Liver (tissue), 9 donors: ENCODE results near the gene NYAP2. TPM values are rescaled to one million over a fixed set of nuclear protein-coding genes. Genes with fewer than 3 reads are reported as not detected.

ENCODE experiments used
- DNase-seq: peaks from one replicate; pipeline ENCODE4 v3.0.0-alpha.2; 2017; ENCODE audit warnings: low spot score
- H3K27ac ChIP-seq, 2 donors: one replicate each; pipeline ENCODE4 v1.7.0; 2013; ENCODE audit warnings: inconsistent platforms in 2 of 2, low read length in 2 of 2, control low read depth in 1 of 2, low read depth in 1 of 2, mild to moderate bottlenecking in 1 of 2
- H3K27me3 ChIP-seq, 4 donors: one replicate each; pipeline versions ENCODE4 v1.6.1 to v1.7.0; 2013; ENCODE audit warnings: low read length in 3 of 4, inconsistent platforms in 1 of 4, mild to moderate bottlenecking in 1 of 4, moderate library complexity in 1 of 4; ENCODE audit not compliant: control insufficient read depth in 4 of 4, insufficient read depth in 4 of 4
- H3K36me3 ChIP-seq, 4 donors: one replicate each; pipeline versions ENCODE4 v1.6.1 to v1.7.0; 2013; ENCODE audit warnings: low read length in 3 of 4, mild to moderate bottlenecking in 3 of 4, low read depth in 1 of 4, moderate library complexity in 1 of 4; ENCODE audit not compliant: control insufficient read depth in 4 of 4, insufficient read depth in 3 of 4
- H3K4me1 ChIP-seq, 4 donors: one replicate each; pipeline versions ENCODE4 v1.6.1 to v1.7.0; 2013; ENCODE audit warnings: low read length in 3 of 4, mild to moderate bottlenecking in 3 of 4, moderate library complexity in 1 of 4; ENCODE audit not compliant: control insufficient read depth in 4 of 4, insufficient read depth in 4 of 4
- H3K4me3 ChIP-seq, 3 donors: one replicate each; pipeline versions ENCODE4 v1.6.1 to v1.7.0; 2013; ENCODE audit warnings: low read length in 3 of 3, control low read depth in 1 of 3, low read depth in 1 of 3, mild to moderate bottlenecking in 1 of 3
- H3K9ac ChIP-seq, 2 donors: one replicate each; pipeline ENCODE4 v1.7.0; 2013; ENCODE audit warnings: low read length in 2 of 2, mild to moderate bottlenecking in 2 of 2, moderate library complexity in 2 of 2, control low read depth in 1 of 2, low read depth in 1 of 2
- H3K9me3 ChIP-seq, 4 donors: one replicate each; pipeline versions ENCODE4 v1.6.1 to v1.7.0; 2013; ENCODE audit warnings: low read length in 3 of 4; ENCODE audit not compliant: control insufficient read depth in 4 of 4
- CTCF ChIP-seq: fragments of 150-350 bp; IDR thresholded peaks from 2 replicates; pipeline ENCODE4 v1.5.1; 2017; ENCODE audit warnings: improper control_type of control experiment, low read depth, low read length; ENCODE audit not compliant: missing input control
- EGR1 ChIP-seq, 2 donors: IDR thresholded peaks; 2 replicates each; pipeline ENCODE4 v1.6.1; 2016 to 2018; ENCODE audit warnings: antibody characterized with exemption in 2 of 2, low read depth in 2 of 2
- FOXA1 ChIP-seq: IDR thresholded peaks from 2 replicates; pipeline ENCODE4 v1.6.1; 2016; ENCODE audit warnings: antibody characterized with exemption
- FOXA2 ChIP-seq: IDR thresholded peaks from 2 replicates; pipeline ENCODE4 v1.6.1; 2016; ENCODE audit warnings: antibody characterized with exemption
- GABPA ChIP-seq, 2 donors: IDR thresholded peaks in 1 of 2; conservative IDR thresholded peaks in 1 of 2; 2 replicates each; pipeline ENCODE4 v1.6.1; 2016; ENCODE audit warnings: antibody characterized with exemption in 2 of 2, mild to moderate bottlenecking in 1 of 2, moderate library complexity in 1 of 2
- HNF4A ChIP-seq, 2 donors: conservative IDR thresholded peaks; 2 replicates each; pipeline ENCODE4 v1.6.1; 2016; ENCODE audit warnings: antibody characterized with exemption in 2 of 2, mild to moderate bottlenecking in 2 of 2
- HNF4G ChIP-seq: IDR thresholded peaks from 2 replicates; pipeline ENCODE4 v1.6.1; 2016; ENCODE audit warnings: antibody characterized with exemption
- JUND ChIP-seq, 2 donors: IDR thresholded peaks; 2 replicates each; pipeline ENCODE4 v1.6.1; 2016; ENCODE audit warnings: antibody characterized with exemption in 2 of 2
- NR2F2 ChIP-seq: IDR thresholded peaks from 2 replicates; pipeline ENCODE4 v1.6.1; 2016; ENCODE audit warnings: antibody characterized with exemption
- RAD21 ChIP-seq, 2 donors: IDR thresholded peaks; 2 replicates each; pipeline ENCODE4 v1.6.1; 2016; ENCODE audit warnings: antibody characterized with exemption in 2 of 2, mild to moderate bottlenecking in 2 of 2
- REST ChIP-seq: IDR thresholded peaks from 2 replicates; pipeline ENCODE4 v1.6.1; 2016; ENCODE audit warnings: antibody characterized with exemption, mild to moderate bottlenecking
- RXRA ChIP-seq, 2 donors: IDR thresholded peaks; 2 replicates each; pipeline ENCODE4 v1.6.1; 2017 to 2018; ENCODE audit warnings: antibody characterized with exemption in 2 of 2, mild to moderate bottlenecking in 1 of 2
- SP1 ChIP-seq: IDR thresholded peaks from 2 replicates; pipeline ENCODE4 v1.6.1; 2018; ENCODE audit warnings: antibody characterized with exemption, mild to moderate bottlenecking
- TAF1 ChIP-seq: conservative IDR thresholded peaks from 2 replicates; pipeline ENCODE4 v1.6.1; 2016; ENCODE audit warnings: antibody characterized with exemption, mild to moderate bottlenecking
- YY1 ChIP-seq: IDR thresholded peaks from 2 replicates; pipeline ENCODE4 v1.6.1; 2016; ENCODE audit warnings: antibody characterized with exemption, mild to moderate bottlenecking
- WGBS: extraction: QIAGEN DNeasy Blood & Tissue Kit; methylation state at CpG from one replicate; pipeline ENCODE4 v1.1.7; 2013; 5-methylcytosine and 5-hydroxymethylcytosine counted together
- polyA plus RNA-seq, 2 donors: library from polyadenylated mRNA; stranded (reverse) in 1 of 2; unstranded in 1 of 2; fragments of 200-250 nt in 1 of 2; fragments of >200 nt in 1 of 2; fragmentation: Nextera tagmentation in 1 of 2; extraction: Ambion mirVana in 1 of 2; gene quantifications; one replicate each; pipeline versions ENCODE4 v1.2.1 to v1.2.3, GENCODE V29; 2013 to 2015
- total RNA-seq, 2 donors: library from RNA; depleted of rRNA; stranded (reverse); fragments of >200 nt; gene quantifications; one replicate each; pipeline ENCODE4 v1.2.3, GENCODE V29; 2014
- TF ChIP-seq, protein P1 (sequence below): IDR thresholded peaks from 2 replicates; pipeline ENCODE4 v1.6.1; 2016; ENCODE audit warnings: antibody characterized with exemption
- donor health status: healthy.
- donor health status: healthy.
- donor health status: healthy.
- donor health status: healthy.
- donor health status: healthy.

The NYAP2 gene
- total and polyA plus RNA-seq, 4 donors = not detected

DNA sequence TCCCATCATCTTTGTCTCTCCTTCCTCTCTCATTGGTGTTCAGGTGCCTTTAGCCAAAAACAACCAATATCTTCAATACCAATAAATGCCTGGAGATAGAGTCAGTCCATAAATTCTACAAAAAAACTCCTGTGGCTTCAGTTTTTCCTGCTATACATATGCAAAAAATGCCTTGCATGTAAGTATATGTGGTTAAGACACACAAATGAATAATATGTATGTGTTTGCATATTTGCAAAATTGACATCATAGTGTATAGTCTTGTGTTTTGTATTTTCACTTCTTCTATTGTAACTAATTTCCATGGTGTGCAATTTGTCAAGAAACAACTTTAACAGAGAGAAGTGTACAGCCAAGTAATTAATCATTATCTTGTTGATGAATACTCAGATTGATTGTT, 115.5 kb downstream of the NYAP2 start:
- Histone ChIP-seq H3K27me3 (no peaks in the 10 kb centered on the region), H3K9ac (no peak overlapping the region), H3K27ac (no peak overlapping the region), H3K4me1 (no peaks in the 10 kb centered on the region), H3K36me3 (no peaks in the 10 kb centered on the region), H3K9me3 (no peaks in the 10 kb centered on the region), H3K4me3 (no peak overlapping the region)
- TF ChIP-seq RAD21 (IDR thresholded peaks at IDR 0.05) = no peak
- TF ChIP-seq NR2F2 = no peak
- no peak for TF ChIP-seq REST
- no peak for TF ChIP-seq TAF1
- TF ChIP-seq HNF4G = no peak
- TF ChIP-seq, protein P1, sequence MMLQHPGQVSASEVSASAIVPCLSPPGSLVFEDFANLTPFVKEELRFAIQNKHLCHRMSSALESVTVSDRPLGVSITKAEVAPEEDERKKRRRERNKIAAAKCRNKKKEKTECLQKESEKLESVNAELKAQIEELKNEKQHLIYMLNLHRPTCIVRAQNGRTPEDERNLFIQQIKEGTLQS = no peak
- TF ChIP-seq YY1 = no peak
- no peak for TF ChIP-seq GABPA (IDR thresholded peaks at IDR 0.05 in 1 of 2, conservative IDR thresholded peaks at IDR 0.05 in 1 of 2)
- no peak for TF ChIP-seq SP1
- no peak for TF ChIP-seq FOXA1
- no peak for TF ChIP-seq HNF4A (conservative IDR thresholded peaks at IDR 0.05)
- TF ChIP-seq JUND (IDR thresholded peaks at IDR 0.05) = no peak
- TF ChIP-seq RXRA (IDR thresholded peaks at IDR 0.05) = no peak
- no peak for TF ChIP-seq CTCF
- no peak for DNase-seq

DNA sequence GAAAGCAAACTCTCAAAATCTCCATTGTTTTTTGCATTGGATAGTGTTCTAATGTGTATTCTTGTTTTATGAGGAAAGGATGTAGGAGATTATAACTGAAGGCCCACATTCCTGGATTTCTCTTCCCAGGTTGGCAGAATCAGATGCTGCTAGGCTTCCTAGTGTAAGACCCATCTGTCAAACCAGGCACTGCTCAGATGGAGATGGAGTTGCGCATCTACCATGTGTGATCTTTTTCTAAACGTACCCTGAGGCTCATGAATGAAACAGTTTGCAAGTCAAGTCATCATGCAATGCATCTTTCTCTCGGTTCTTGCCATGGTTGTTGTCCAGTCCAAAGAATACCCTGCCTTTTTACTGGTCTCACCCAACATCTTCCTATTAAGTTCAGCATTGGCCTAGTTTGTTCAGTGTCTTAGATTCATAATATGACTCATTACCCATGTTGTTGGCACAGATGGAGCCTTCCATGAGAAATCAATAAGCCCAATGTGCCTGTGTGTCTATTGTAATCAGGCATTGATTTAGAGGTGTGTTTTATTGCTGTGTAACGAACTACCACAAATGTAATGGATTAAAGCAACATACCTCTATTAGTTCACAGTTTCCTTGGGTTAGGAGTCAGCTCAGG, 127.4 kb downstream of the NYAP2 start:
- no peaks in the 10 kb centered on the region for H3K4me1 ChIP-seq
- 68% methylated on average over 4 of the region's 4 CpGs for WGBS
- no peak overlapping the region for H3K4me3 ChIP-seq
- H3K9me3 ChIP-seq = peaks cover 0 to 3% (median 0%) of the 10 kb centered on the region in 4 donors
- H3K9ac ChIP-seq = no peak overlapping the region
- no peak for TF ChIP-seq EGR1 (IDR thresholded peaks at IDR 0.05; ENCODE audit: low read depth in 2 of 2)
- no peak for TF ChIP-seq RXRA (IDR thresholded peaks at IDR 0.05)
- no peak for TF ChIP-seq RAD21 (IDR thresholded peaks at IDR 0.05)
- TF ChIP-seq SP1 = no peak
- TF ChIP-seq GABPA (IDR thresholded peaks at IDR 0.05 in 1 of 2, conservative IDR thresholded peaks at IDR 0.05 in 1 of 2) = no peak
- TF ChIP-seq JUND (IDR thresholded peaks at IDR 0.05) = no peak
- TF ChIP-seq FOXA2 = no peak
- TF ChIP-seq YY1 = no peak
- TF ChIP-seq HNF4A (conservative IDR thresholded peaks at IDR 0.05) = no peak
- no peak for TF ChIP-seq TAF1
- TF ChIP-seq, protein P1 = no peak
- no peak for TF ChIP-seq CTCF
- DNase-seq = no peak
- no peak overlapping the region for H3K27ac ChIP-seq
- H3K27me3 ChIP-seq = peaks cover 0 to 3% (median 0%) of the 10 kb centered on the region in 4 donors
- no peaks in the 10 kb centered on the region for H3K36me3 ChIP-seq
